K562 (cell line): ENCODE measurements around the gene SPI1. TPM values are rescaled to one million over a fixed set of nuclear protein-coding genes. Genes with fewer than 3 reads are reported as not detected.

Experiments
- BRCA1 ChIP-seq, 2 experiments: fragments of 450-650 bp in 1 of 2; sonication (generic) in 1 of 2; formaldehyde crosslinking in 1 of 2; IDR thresholded peaks; 2 replicates each; pipeline versions ENCODE4 v1.5.0 to v1.6.1; 2017 to 2020; ENCODE audit warnings: mild to moderate bottlenecking in 1 of 2, missing genetic modification reagents in 1 of 2
- MAFK ChIP-seq: IDR thresholded peaks from 2 replicates; pipeline ENCODE4 v1.6.1; 2011; ENCODE audit warnings: low read length, improper control_type of control experiment
- MYBL2 ChIP-seq, 2 experiments: fragments of 450-650 bp in 1 of 2; sonication (generic) in 1 of 2; formaldehyde crosslinking in 1 of 2; IDR thresholded peaks; 2 replicates each; pipeline versions ENCODE4 v1.6.1 to v1.8.1; 2017 to 2022; ENCODE audit warnings: borderline replicate concordance in 1 of 2, inconsistent platforms in 1 of 2, low read depth in 1 of 2, mild to moderate bottlenecking in 1 of 2, missing genetic modification reagents in 1 of 2, moderate library complexity in 1 of 2
- SMC3 ChIP-seq: conservative IDR thresholded peaks from 2 replicates; pipeline ENCODE4 v1.6.1; 2011; ENCODE audit warnings: low read depth, low read length, improper control_type of control experiment; ENCODE audit not compliant: insufficient read depth
- SP1 ChIP-seq: sonication (generic); formaldehyde crosslinking; IDR thresholded peaks from 2 replicates; pipeline ENCODE4 v1.8.1; 2022; ENCODE audit warnings: mild to moderate bottlenecking, missing genetic modification reagents
- STAT6 ChIP-seq: sonication (generic); formaldehyde crosslinking; IDR thresholded peaks from 2 replicates; pipeline ENCODE4 v1.8.1; 2023; ENCODE audit warnings: mild to moderate bottlenecking, missing genetic modification reagents
- THAP12 ChIP-seq: fragments of 250-450 bp; sonication (Bioruptor Pico); IDR thresholded peaks from 2 replicates; pipeline ENCODE4 v1.9.0; 2021; ENCODE audit warnings: mild to moderate bottlenecking, inconsistent platforms
- UBTF ChIP-seq, 2 experiments: IDR thresholded peaks; 2 replicates each; pipeline ENCODE4 v1.6.1; 2012; ENCODE audit warnings: improper control_type of control experiment in 2 of 2, low read depth in 2 of 2, low read length in 2 of 2, borderline replicate concordance in 1 of 2
- ZBTB11 ChIP-seq, 3 experiments: fragments of 200-800 bp in 1 of 3; fragments of 250-450 bp in 1 of 3; fragments of 450-650 bp in 1 of 3; sonication (Bioruptor Pico) in 1 of 3; sonication (Bioruptor generic) in 1 of 3; formaldehyde crosslinking in 1 of 3; IDR thresholded peaks; 2 replicates each; pipeline versions ENCODE4 v1.6.1 to v1.8.0; 2016 to 2022; ENCODE audit warnings: mild to moderate bottlenecking in 2 of 3, missing genetic modification characterization in 2 of 3, missing compliant biosample characterization in 1 of 3, moderate library complexity in 1 of 3
- ZNF445 ChIP-seq: fragments of 250-450 bp; sonication (Bioruptor Pico); IDR thresholded peaks from 2 replicates; pipeline ENCODE4 v1.4.0; 2020; ENCODE audit warnings: low read depth, mild to moderate bottlenecking, moderate library complexity
- ZNF655 ChIP-seq: fragments of 250-450 bp; sonication (Bioruptor Pico); IDR thresholded peaks from 2 replicates; pipeline ENCODE4 v1.5.0; 2021
- polyA plus RNA-seq, 8 experiments: library from polyadenylated mRNA; depleted of rRNA in 4 of 8; stranded (reverse) in 5 of 8; unstranded in 3 of 8; fragments of >200 nt; fragmentation: Nextera tagmentation in 2 of 8; fragmentation: Illumina TruSeq in 1 of 8; extraction: Ambion mirVana in 2 of 8; extraction: Trizol in 1 of 8; gene quantifications; 2 replicates each; pipeline versions ENCODE4 v1.2.1 to v1.2.3, GENCODE V29; 2011 to 2014; ENCODE audit warnings: inconsistent platforms in 1 of 8, missing spikeins in 1 of 8
- total RNA-seq, 7 experiments: library from RNA; depleted of rRNA in 6 of 7; stranded (reverse); fragments of >200 nt in 6 of 7; fragmentation: Illumina TruSeq in 2 of 7; extraction: Trizol in 2 of 7; gene quantifications; 2 replicates each; pipeline versions ENCODE4 v1.2.1 to v1.2.3, GENCODE V29; 2011 to 2021; ENCODE audit warnings: low replicate concordance in 1 of 7

The SPI1 gene
- total and polyA plus RNA-seq, 9 of the 15 experiments (the other 6 are each of a cell fraction or from before 2014, with no cell fraction given), result 0.10 to 33.7 (median 10.3) TPM

- TF ChIP-seq ZBTB11 (CRISPR knock-in tag; IDR thresholded peaks at IDR 0.05), result peak; percentile 99 to 100 (median 99)
- peak; percentile 44; the same call in 1 of the 2 replicates for TF ChIP-seq STAT6 (CRISPR knock-in tag)
- TF ChIP-seq SMC3, result peak; percentile 86
- TF ChIP-seq ZNF445 (CRISPR knock-in tag), result no peak
- TF ChIP-seq MAFK, result no peak
- peak; percentile 93 for TF ChIP-seq THAP12 (CRISPR knock-in tag)
- no peak for TF ChIP-seq MYBL2 (IDR thresholded peaks at IDR 0.05; ENCODE audit: low read depth)
- no peak for TF ChIP-seq MYBL2 (CRISPR knock-in tag; IDR thresholded peaks at IDR 0.05; ENCODE audit: borderline replicate concordance)
- TF ChIP-seq SP1, result peak; percentile 93
- peak; percentile 89 to 93 for TF ChIP-seq UBTF (IDR thresholded peaks at IDR 0.05; ENCODE audit: borderline replicate concordance in 1 of 2, low read depth in 2 of 2, low read length in 2 of 2)
- no peak for TF ChIP-seq ZNF655 (CRISPR knock-in tag)
- TF ChIP-seq BRCA1 (IDR thresholded peaks at IDR 0.05), result no peak
- TF ChIP-seq BRCA1 (CRISPR knock-in tag; IDR thresholded peaks at IDR 0.05), result no peak
These were observed 29.6 kb upstream of the SPI1 start, which contains the start of gene SLC39A13 (continued) for GRCh38 chr11:47407746-47408590.
